HAP-1 (cell line): ENCODE results near the gene NPPB.

Experiments used
- DNase-seq, 2 experiments: peaks; one replicate each; pipeline ENCODE4 v3.0.0-alpha.2; 2016 to 2020; ENCODE audit warnings: low spot score in 2 of 2
- H3K27me3 ChIP-seq: fragments of 250-450 bp; sonication (Bioruptor Pico); 2 replicates; pipeline ENCODE4 v1.5.1; 2020; ENCODE audit warnings: low read depth, mild to moderate bottlenecking, moderate library complexity
- H3K36me3 ChIP-seq: fragments of 250-450 bp; sonication (Bioruptor Pico); replicated peaks from 2 replicates; pipeline ENCODE4 v1.5.1; 2020; ENCODE audit warnings: mild to moderate bottlenecking
- H3K4me1 ChIP-seq: fragments of 250-450 bp; sonication (Bioruptor Pico); 2 replicates; pipeline ENCODE4 v1.5.1; 2020; ENCODE audit warnings: mild to moderate bottlenecking
- H3K4me3 ChIP-seq: fragments of 250-450 bp; sonication (Bioruptor Pico); 2 replicates; pipeline ENCODE4 v1.5.1; 2020; ENCODE audit warnings: mild to moderate bottlenecking, moderate library complexity
- H3K9me3 ChIP-seq: fragments of 250-450 bp; sonication (Bioruptor Pico); 2 replicates; pipeline ENCODE4 v1.5.1; 2020; ENCODE audit warnings: mild to moderate bottlenecking, moderate library complexity
- in situ Hi-C: fragments of 300-500 bp; cut with MboI; formaldehyde crosslinking; loops from 3 replicates; pipeline ENCODE4 v1.14.3; 2020; ENCODE audit warnings: low sequenced_read_pairs, inconsistent platforms, mixed read lengths

The NPPB gene

GRCh38 chr1:11858158-11858557 is 587 bp downstream of the NPPB start:
- in situ Hi-C loops = no loop called here
- H3K9me3 ChIP-seq = no peaks in the 10 kb centered on the region
- H3K4me1 ChIP-seq = no peaks in the 10 kb centered on the region
- H3K4me3 ChIP-seq = no peak overlapping the region
- peaks cover 31% of the 10 kb centered on the region for H3K27me3 ChIP-seq
- no peak for DNase-seq
- no peaks in the 10 kb centered on the region for H3K36me3 ChIP-seq

GRCh38 chr1:11857164-11857851 is 1.4 kb downstream of the NPPB start:
- H3K27me3 ChIP-seq = peaks cover 31% of the 10 kb centered on the region
- in situ Hi-C loops = no loop called here

GRCh38 chr1:11856698-11857097 is 2.0 kb downstream of the NPPB start:
- in situ Hi-C loops = no loop called here
- no peak for DNase-seq
- Histone ChIP-seq H3K27me3 (peaks cover 31% of the 10 kb centered on the region), H3K4me3 (no peak overlapping the region), H3K9me3 (no peaks in the 10 kb centered on the region), H3K36me3 (no peaks in the 10 kb centered on the region), H3K4me1 (no peaks in the 10 kb centered on the region)

More at GRCh38 chr1:11857164-11857851, 1.4 kb downstream of the NPPB start:
- H3K36me3 ChIP-seq = no peaks in the 10 kb centered on the region
- no peaks in the 10 kb centered on the region for H3K9me3 ChIP-seq
- H3K4me1 ChIP-seq = no peaks in the 10 kb centered on the region
- no peak overlapping the region for H3K4me3 ChIP-seq
- DNase-seq = no peak

GRCh38 chr1:11855430-11855829 is 3.3 kb downstream of the NPPB start:
- H3K4me1 ChIP-seq = no peaks in the 10 kb centered on the region
- H3K4me3 ChIP-seq = no peak overlapping the region
- DNase-seq = no peak
- in situ Hi-C loops = no loop called here
- H3K36me3 ChIP-seq = no peaks in the 10 kb centered on the region
- H3K9me3 ChIP-seq = no peaks in the 10 kb centered on the region
- peaks cover 31% of the 10 kb centered on the region for H3K27me3 ChIP-seq

GRCh38 chr1:11854519-11854918 is 4.2 kb downstream of the NPPB start:
- Histone ChIP-seq H3K9me3 (no peaks in the 10 kb centered on the region), H3K4me1 (no peaks in the 10 kb centered on the region), H3K4me3 (no peak overlapping the region), H3K27me3 (peaks cover 22% of the 10 kb centered on the region), H3K36me3 (no peaks in the 10 kb centered on the region)
- in situ Hi-C loops = no loop called here
- DNase-seq = no peak

DNA sequence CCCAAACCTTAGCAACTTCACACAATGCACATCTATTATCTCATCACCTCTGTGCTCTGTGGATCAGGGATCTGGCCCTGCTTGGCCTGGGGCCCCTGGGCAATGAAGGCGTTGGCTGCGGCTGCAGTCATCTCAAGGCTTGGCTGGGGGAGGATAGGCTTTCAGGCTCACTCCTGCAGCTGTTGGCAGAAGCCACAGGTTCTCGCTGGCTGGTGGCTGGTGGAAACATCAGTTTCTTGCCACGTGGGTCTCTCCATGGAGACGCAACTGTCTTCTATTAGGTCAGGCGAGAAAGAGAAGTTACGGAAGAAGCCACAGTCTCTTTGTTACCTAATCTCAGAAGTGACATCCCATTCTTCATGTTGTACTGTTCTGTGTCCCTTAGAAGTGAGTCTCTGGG is 7.6 kb downstream of the NPPB start:
- no peaks in the 10 kb centered on the region for H3K4me1 ChIP-seq
- H3K9me3 ChIP-seq = no peaks in the 10 kb centered on the region
- in situ Hi-C loops = no loop called here
- no peaks in the 10 kb centered on the region for H3K36me3 ChIP-seq
- H3K27me3 ChIP-seq = no peaks in the 10 kb centered on the region
- no peak overlapping the region for H3K4me3 ChIP-seq
- no peak for DNase-seq

DNA sequence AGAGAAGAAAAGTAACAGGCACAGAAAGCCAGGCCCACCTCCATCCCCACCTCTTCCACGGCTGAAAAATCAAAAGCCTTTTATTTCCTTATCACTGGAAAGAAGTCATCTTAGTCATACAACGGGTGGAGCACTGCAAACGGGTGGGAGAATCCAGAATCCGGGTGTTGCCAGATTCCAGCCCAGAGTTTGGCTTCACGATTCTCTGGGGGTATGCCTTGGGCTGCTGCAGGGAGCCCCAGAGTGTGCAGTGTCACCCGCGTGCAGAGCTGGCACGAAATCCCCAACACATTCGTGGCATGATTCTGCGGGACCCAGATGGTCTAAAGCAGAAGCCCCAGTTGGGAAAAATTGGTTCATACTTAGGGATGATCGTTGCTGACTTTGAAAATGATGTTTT is 8.6 kb downstream of the NPPB start:
- Histone ChIP-seq H3K27me3 (no peaks in the 10 kb centered on the region), H3K36me3 (0 out of 2 replicates have a peak, but pooled peaks cover 4% of the 10 kb centered on the region), H3K9me3 (no peaks in the 10 kb centered on the region), H3K4me1 (no peaks in the 10 kb centered on the region), H3K4me3 (no peak overlapping the region)
- in situ Hi-C loops = no loop called here
- DNase-seq = no peak

DNA sequence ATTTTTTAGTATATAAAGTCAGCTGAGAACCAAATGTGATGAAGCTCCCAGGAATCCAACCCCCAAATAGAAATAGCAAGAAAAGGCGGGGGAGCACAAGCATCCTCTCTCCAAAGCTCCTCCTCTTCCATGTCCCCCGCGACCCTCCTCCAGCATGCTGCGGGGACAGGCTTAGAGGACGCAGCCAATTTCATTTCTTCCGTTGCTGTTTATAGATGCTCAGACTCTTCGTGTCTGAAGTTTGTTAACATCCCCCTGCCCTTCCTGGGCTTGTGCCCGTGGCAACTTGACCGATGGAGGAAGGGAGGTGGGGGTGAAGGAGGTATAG is 10.4 kb downstream of the NPPB start:
- 0 out of 2 replicates have a peak, but pooled peaks cover 7% of the 10 kb centered on the region for H3K36me3 ChIP-seq
- no peak overlapping the region for H3K4me3 ChIP-seq
- H3K27me3 ChIP-seq = no peaks in the 10 kb centered on the region
- in situ Hi-C loops = no loop called here
- H3K9me3 ChIP-seq = no peaks in the 10 kb centered on the region
- H3K4me1 ChIP-seq = no peaks in the 10 kb centered on the region
- no peak for DNase-seq

- Histone ChIP-seq H3K4me1 (no peaks in the 10 kb centered on the region), H3K9me3 (no peaks in the 10 kb centered on the region), H3K36me3 (0 out of 2 replicates have a peak, but pooled peaks cover 7% of the 10 kb centered on the region), H3K27me3 (no peaks in the 10 kb centered on the region), H3K4me3 (no peak within 1 kb of the TSS)
- no peak for DNase-seq
- in situ Hi-C loops = no loop called here
Measured at GRCh38 chr1:11847667-11848372, 10.9 kb downstream of the NPPB start, which contains the start of gene NPPA. Gene NPPA (minus strand): TSS chr1:11847783. CDS start chr1:11847684, 99 bp downstream.

DNA sequence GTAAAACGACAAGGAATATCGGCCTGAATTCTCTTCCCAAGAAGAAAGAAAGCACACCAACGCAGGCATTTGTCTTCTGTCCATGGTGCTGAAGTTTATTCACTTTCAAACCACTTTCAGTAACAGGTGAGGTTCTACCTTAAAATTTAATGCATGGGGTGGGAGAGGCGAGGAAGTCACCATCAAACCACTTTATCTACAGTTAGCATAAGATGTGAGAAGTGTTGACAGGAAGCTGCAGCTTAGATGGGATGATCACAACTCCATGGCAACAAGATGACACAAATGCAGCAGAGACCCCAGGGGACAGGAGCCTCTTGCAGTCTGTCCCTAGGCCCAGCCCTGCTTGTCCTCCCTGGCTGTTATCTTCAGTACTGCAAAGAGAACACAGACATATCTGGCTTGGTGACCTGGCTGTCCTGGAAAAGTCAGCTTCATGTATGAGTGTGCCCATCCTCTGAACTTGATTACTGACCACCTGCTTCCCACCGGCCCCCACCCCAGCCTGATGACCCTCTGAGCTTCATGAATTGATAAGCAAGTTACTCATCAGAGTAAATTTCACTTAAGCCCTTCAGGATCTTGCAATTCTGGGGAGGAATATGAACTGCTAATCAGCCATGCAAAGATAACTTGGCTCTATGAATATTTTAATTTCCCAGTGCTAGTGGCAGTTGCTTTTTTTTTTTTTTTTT is 13.0 kb downstream of the NPPB start:
- in situ Hi-C loops = no loop called here
- Histone ChIP-seq H3K36me3 (peaks cover 14% of the 10 kb centered on the region), H3K4me3 (no peak overlapping the region), H3K4me1 (no peaks in the 10 kb centered on the region), H3K27me3 (no peaks in the 10 kb centered on the region), H3K9me3 (no peaks in the 10 kb centered on the region)
- peak in 1 of 2 experiments; percentile 19 for DNase-seq

- peaks cover 41% of the 10 kb centered on the region for H3K36me3 ChIP-seq
- H3K9me3 ChIP-seq = no peaks in the 10 kb centered on the region
- no peak for DNase-seq
- no peak overlapping the region for H3K4me3 ChIP-seq
- H3K27me3 ChIP-seq = no peaks in the 10 kb centered on the region
- in situ Hi-C loops = loop anchor here (5.0 kb wide), 1 partner anchor 55 kb away; no protein-coding TSS in a partner anchor
- no peaks in the 10 kb centered on the region for H3K4me1 ChIP-seq
Measured at GRCh38 chr1:11842154-11843041, 16.3 kb downstream of the NPPB start.

- H3K4me3 ChIP-seq = no peak overlapping the region
Measured at GRCh38 chr1:11841245-11842153, 17.2 kb downstream of the NPPB start.

More at GRCh38 chr1:11841245-11842153, 17.2 kb downstream of the NPPB start:
- H3K9me3 ChIP-seq = no peaks in the 10 kb centered on the region
- H3K27me3 ChIP-seq = no peaks in the 10 kb centered on the region
- H3K36me3 ChIP-seq = peaks cover 47% of the 10 kb centered on the region
- no peak for DNase-seq
- in situ Hi-C loops = loop anchor here (5.0 kb wide), 1 partner anchor 56 kb away; no protein-coding TSS in a partner anchor
- no peaks in the 10 kb centered on the region for H3K4me1 ChIP-seq
